GM12891 (cell line): Measurements from ENCODE around the gene PDIA5.
A peak's percentile ranks its signal among the peaks of the same experiment; 100 is the strongest.
"Not testable (repeated sequence)": the region's sequence is repeated elsewhere in the genome, so short reads cannot be mapped to it uniquely, and the experiment has no call there.

ENCODE experiments used
- DNase-seq: peaks from one replicate; pipeline ENCODE4 v3.0.0; 2011; ENCODE audit warnings: low spot score; ENCODE audit not compliant: insufficient read length
- FAIRE-seq: peaks from 2 replicates; lab custom pipeline; 2011; peaks lifted over from hg19 to GRCh38; lab: Jason Lieb, UNC
- PAX5 ChIP-seq: IDR thresholded peaks from 2 replicates; pipeline ENCODE4 v1.6.1; 2011; ENCODE audit warnings: low read length, moderate library complexity, mild to moderate bottlenecking; ENCODE audit not compliant: insufficient read depth, severe bottlenecking
- POLR2A ChIP-seq: IDR thresholded peaks from 2 replicates; pipeline ENCODE4 v1.6.1; 2011; ENCODE audit warnings: low read depth, low read length, control low read depth
- POLR2AphosphoS5 ChIP-seq: IDR thresholded peaks from 2 replicates; pipeline ENCODE4 v1.6.1; 2011; ENCODE audit warnings: low read depth, low read length, control low read depth
- POU2F2 ChIP-seq: IDR thresholded peaks from 2 replicates; pipeline ENCODE4 v1.6.1; 2011; ENCODE audit warnings: low read depth, mild to moderate bottlenecking, control low read depth, low read length, moderate library complexity
- SPI1 ChIP-seq: IDR thresholded peaks from 2 replicates; pipeline ENCODE4 v1.6.1; 2011; ENCODE audit warnings: low read depth, low read length, control low read depth
- TAF1 ChIP-seq: IDR thresholded peaks from 2 replicates; pipeline ENCODE4 v1.6.1; 2011; ENCODE audit warnings: low read depth, low read length, control low read depth

Gene PDIA5

DNA sequence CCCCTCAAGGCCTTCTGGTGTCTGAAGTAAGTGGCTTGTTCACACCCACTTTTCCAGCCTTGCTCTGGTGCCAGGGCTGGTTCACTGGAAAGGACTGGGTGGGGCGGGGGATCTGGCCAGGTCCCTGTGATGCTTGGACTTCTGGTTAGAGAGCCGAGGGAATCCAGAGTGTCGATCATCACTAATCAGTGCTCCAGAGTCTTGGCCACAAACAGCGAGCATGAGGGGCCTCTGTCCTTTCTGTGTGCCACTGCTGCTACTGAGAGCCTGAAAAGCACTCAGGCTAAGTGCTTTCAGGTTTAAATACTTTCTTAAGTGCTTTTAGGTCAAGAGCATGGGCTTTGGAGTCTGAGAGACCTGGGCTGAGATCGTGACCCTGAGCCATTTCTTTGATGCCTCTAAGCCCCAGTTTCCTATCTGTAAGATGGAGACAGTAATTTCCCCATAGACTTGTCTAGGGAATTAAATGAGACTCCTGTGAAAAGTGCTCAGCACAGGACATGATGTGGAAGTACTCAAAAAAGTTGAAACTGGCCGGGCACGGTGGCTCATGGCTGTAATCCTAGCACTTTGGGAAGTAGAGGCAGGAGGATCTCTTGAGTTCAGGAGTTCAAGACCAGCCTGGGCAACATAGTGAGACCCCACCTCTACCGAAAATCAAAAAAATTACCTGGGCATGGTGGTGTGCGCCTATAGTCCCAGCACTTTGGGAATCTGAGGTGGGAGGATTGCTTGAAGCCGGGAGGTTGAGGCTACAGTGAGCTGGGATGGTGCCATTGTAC, 81.1 kb downstream of the PDIA5 start:
- no peak for FAIRE-seq

DNA sequence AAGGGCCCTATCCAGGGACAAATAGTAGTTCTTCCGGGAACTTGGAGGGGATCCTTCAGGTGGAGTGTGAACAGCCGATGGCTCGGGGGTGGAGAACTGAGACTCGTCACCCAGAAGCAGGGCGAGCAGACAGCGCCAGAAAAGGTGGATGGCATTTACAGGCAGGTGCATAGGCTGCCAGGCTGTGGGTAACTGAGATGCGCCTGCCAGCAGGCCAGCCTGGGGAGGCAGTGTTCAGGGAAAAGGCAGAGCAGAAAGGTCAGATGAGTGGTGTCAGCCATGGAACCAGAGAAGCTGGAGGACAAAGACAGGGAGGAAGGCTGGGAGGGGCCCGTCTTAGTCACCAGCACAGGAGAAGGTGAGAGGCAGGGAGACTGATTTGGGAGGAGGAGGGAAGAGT, 81.9 kb downstream of the PDIA5 start:
- no peak for FAIRE-seq
- TF ChIP-seq POU2F2, result no peak
- TF ChIP-seq PAX5, result no peak
- TF ChIP-seq POLR2AphosphoS5, result no peak
- DNase-seq, result no peak

More for the DNA sequence above, 81.1 kb downstream of the PDIA5 start:
- no peak for TF ChIP-seq POLR2A
- DNase-seq, result no peak

GRCh38 chr3:123149525-123149924, 82.7 kb downstream of the PDIA5 start:
- TF ChIP-seq POU2F2, result no peak
- no peak for TF ChIP-seq POLR2AphosphoS5
- TF ChIP-seq SPI1, result no peak
- no peak for TF ChIP-seq TAF1
- no peak for TF ChIP-seq POLR2A
- no peak for TF ChIP-seq PAX5
- DNase-seq (no peak), FAIRE-seq (no peak)

GRCh38 chr3:123150449-123151215, 83.8 kb downstream of the PDIA5 start:
- no peak for TF ChIP-seq TAF1
- no peak for TF ChIP-seq SPI1
- no peak for TF ChIP-seq POLR2AphosphoS5
- TF ChIP-seq POU2F2, result no peak
- no peak for TF ChIP-seq POLR2A
- no peak for TF ChIP-seq PAX5
- FAIRE-seq (no peak), DNase-seq (no peak)

- FAIRE-seq, result no peak
- no peak for DNase-seq
- TF ChIP-seq POLR2AphosphoS5 (no peak), POU2F2 (no peak), TAF1 (no peak), PAX5 (no peak), POLR2A (no peak), SPI1 (no peak)
Measured at GRCh38 chr3:123151251-123151705, 84.5 kb downstream of the PDIA5 start.

DNA sequence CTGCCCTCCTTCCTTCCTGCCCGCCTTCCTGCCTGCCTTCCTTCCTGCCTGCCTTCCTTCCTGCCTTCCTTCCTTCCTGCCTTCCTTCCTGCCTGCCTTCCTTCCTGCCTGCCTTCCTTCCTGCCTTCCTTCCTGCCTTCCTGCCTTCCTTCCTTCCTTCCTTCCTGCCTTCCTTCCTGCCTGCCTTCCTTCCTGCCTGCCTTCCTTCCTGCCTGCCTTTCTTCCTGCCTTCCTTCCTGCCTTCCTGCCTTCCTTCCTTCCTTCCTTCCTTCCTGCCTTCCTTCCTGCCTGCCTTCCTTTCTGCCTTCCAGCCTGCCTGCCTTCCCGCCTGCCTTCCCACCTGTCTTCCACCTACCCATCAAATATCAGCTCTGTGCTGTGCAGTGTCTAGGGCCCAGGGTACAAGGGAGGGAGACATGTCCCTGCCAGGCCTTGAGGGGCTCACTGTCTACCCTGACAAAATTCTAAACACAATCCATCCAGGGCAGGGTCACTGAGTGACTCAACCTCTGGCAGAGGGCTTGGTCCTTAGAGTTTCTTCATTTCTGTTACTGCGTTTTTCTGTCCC, 85.1 kb downstream of the PDIA5 start:
- FAIRE-seq, result peak; percentile 71
- DNase-seq, result not testable (repeated sequence)

GRCh38 chr3:123152687-123153086, 85.9 kb downstream of the PDIA5 start:
- DNase-seq (no peak), FAIRE-seq (peak; percentile 5)
- TF ChIP-seq POU2F2 (no peak), PAX5 (no peak), TAF1 (no peak), SPI1 (no peak), POLR2A (no peak), POLR2AphosphoS5 (no peak)

- FAIRE-seq (peak; percentile 88), DNase-seq (peak; percentile 47)
- peak; percentile 76 for TF ChIP-seq SPI1
- TF ChIP-seq POLR2A, result no peak
- TF ChIP-seq POLR2AphosphoS5, result no peak
Measured at GRCh38 chr3:123153125-123154019, 86.5 kb downstream of the PDIA5 start.

DNA sequence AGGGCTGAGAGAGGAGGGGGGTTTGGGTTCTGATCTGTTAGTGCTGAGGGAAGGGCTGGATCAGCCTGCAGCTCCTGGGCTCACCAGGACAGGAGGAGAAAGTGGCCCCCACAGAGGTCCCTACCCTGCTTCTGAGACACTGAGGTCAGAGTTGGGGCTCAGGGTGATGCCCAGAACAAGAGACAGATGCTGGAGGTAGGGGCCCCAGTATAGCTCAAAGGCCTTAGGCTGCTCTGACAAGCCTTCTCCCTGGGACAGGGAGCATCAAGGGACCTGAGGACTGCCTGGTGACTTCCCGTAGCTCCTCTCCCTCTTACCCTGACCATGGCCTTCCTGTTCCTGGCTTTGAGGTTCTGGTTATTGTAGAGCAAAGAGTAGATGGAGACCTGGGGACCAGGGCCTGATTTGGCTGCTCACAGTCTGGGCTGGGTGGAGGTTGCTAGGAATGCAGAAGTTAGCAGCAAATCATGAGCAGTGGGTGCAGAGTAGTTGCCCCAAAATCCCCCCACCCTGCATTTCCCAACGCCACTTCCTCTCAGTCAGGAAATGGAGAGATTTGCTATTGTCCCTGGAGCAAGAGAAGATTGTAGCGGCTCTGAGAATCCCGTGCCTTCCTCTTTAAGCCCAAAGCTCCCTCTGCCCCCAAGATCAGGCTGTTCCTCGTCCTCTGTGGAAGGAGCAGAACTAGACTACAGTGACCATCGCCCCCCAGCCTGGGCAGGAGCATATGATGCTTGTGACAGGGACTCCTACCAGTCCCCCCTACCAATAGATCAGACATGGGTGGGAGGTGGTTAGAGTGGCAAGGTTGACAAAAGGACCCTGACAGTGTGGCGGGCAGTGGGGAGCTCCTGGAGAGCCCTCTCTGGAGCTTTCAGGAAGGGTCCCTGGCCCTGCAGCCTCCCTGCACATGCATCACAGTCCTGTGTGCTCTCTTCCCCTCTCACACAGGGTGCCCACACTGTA, 87.5 kb downstream of the PDIA5 start:
- FAIRE-seq (no peak), DNase-seq (no peak)
- no peak for TF ChIP-seq SPI1
- no peak for TF ChIP-seq POU2F2
- no peak for TF ChIP-seq POLR2AphosphoS5
- no peak for TF ChIP-seq TAF1
- TF ChIP-seq PAX5, result no peak
- TF ChIP-seq POLR2A, result no peak
